Fibroblast of skin of left quadriceps (primary cell): Measurements from ENCODE around the gene ASTN2.

ENCODE experiments used
- DNase-seq, 2 experiments: peaks; one replicate each; pipeline ENCODE4 v3.0.0-alpha.2; 2013; ENCODE audit warnings: low read depth in 2 of 2

The ASTN2 gene

GRCh38 chr9:116524778-116525470, 889.9 kb downstream of the ASTN2 start:
- DNase-seq, result no peak

- no peak for DNase-seq
These were observed 894.6 kb downstream of the ASTN2 start for GRCh38 chr9:116520218-116520617.

- no peak for DNase-seq
These were observed 898.4 kb downstream of the ASTN2 start for GRCh38 chr9:116516456-116516855.

GRCh38 chr9:116515541-116515940, 899.3 kb downstream of the ASTN2 start:
- DNase-seq, result no peak

GRCh38 chr9:116506685-116507084, 908.2 kb downstream of the ASTN2 start:
- DNase-seq, result no peak

- no peak for DNase-seq
These were observed 909.9 kb downstream of the ASTN2 start for GRCh38 chr9:116504893-116505480.

- no peak for DNase-seq
These were observed 910.8 kb downstream of the ASTN2 start for GRCh38 chr9:116504081-116504480.

- no peak for DNase-seq
These were observed 912.1 kb downstream of the ASTN2 start for GRCh38 chr9:116502746-116503145.

- no peak for DNase-seq
These were observed 913.0 kb downstream of the ASTN2 start for GRCh38 chr9:116501871-116502270.

GRCh38 chr9:116499986-116500871, 914.6 kb downstream of the ASTN2 start:
- peak in 1 of 2 experiments; percentile 49 for DNase-seq

GRCh38 chr9:116499434-116499833, 915.4 kb downstream of the ASTN2 start:
- no peak for DNase-seq

- DNase-seq, result no peak
These were observed 917.6 kb downstream of the ASTN2 start for GRCh38 chr9:116497095-116497890.

- DNase-seq, result no peak
These were observed 918.7 kb downstream of the ASTN2 start for GRCh38 chr9:116496167-116496566.

GRCh38 chr9:116495725-116496124, 919.1 kb downstream of the ASTN2 start:
- DNase-seq, result no peak

GRCh38 chr9:116494815-116495634, 919.8 kb downstream of the ASTN2 start:
- DNase-seq, result no peak

GRCh38 chr9:116493183-116493860, 921.5 kb downstream of the ASTN2 start:
- peak in 1 of 2 experiments; percentile 34 for DNase-seq

- DNase-seq, result no peak
These were observed 923.2 kb downstream of the ASTN2 start for GRCh38 chr9:116491659-116492058.

GRCh38 chr9:116491219-116491618, 923.6 kb downstream of the ASTN2 start:
- DNase-seq, result no peak

- no peak for DNase-seq
These were observed 924.5 kb downstream of the ASTN2 start for GRCh38 chr9:116490321-116490720.

- no peak for DNase-seq
These were observed 926.5 kb downstream of the ASTN2 start for GRCh38 chr9:116488373-116488772.
